GM10847 (cell line): Measurements from ENCODE around the gene ISOC1.

ENCODE experiments used
- POLR2A ChIP-seq: IDR thresholded peaks from 2 replicates; pipeline ENCODE4 v1.6.1; 2011; ENCODE audit not compliant: insufficient read length; ENCODE audit errors: extremely low read depth

ISOC1 gene

DNA sequence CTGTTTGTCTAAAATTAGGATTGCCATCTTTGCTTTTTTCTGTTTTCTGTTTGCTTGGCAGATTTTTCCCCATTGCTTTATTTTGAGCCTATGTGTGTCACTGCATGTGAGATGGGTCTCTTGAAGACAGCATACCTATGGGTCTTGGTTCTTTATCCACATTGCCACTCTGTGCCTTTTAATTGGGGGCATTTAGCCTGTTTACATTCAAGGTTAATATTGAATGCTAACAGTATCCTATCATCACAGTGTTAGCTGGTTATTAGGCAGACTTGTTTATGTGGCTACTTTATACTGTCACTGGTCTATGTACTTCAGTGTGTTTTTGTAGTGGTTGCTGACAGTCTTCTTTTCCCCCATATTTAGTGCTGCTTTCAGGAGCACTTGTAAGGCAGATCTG, 67.3 kb downstream of the ISOC1 start:
- TF ChIP-seq POLR2A: no peak
